Activated naive CD4-positive, alpha-beta T cell treated with anti-CD3 and anti-CD28 coated beads, Interleukin-2, amount 50 U/mL, for 24 hours (primary cell): Measurements from ENCODE around the gene SYCP3.

Experiments used
- H3K27ac Mint-ChIP-seq: one replicate; pipeline ENCODE4 v1.8.0; 2021; ENCODE audit warnings: mild to moderate bottlenecking, mixed read lengths
- H3K27me3 Mint-ChIP-seq: one replicate; pipeline ENCODE4 v1.8.0; 2021; ENCODE audit warnings: mixed read lengths
- H3K36me3 Mint-ChIP-seq: one replicate; pipeline ENCODE4 v1.8.0; 2021; ENCODE audit warnings: mixed read lengths
- H3K4me1 Mint-ChIP-seq: one replicate; pipeline ENCODE4 v1.8.0; 2021; ENCODE audit warnings: mixed read lengths
- H3K4me3 Mint-ChIP-seq: one replicate; pipeline ENCODE4 v1.8.0; 2021; ENCODE audit warnings: mild to moderate bottlenecking, mixed read lengths
- H3K9me3 Mint-ChIP-seq: one replicate; pipeline ENCODE4 v1.8.0; 2021; ENCODE audit warnings: mixed read lengths

SYCP3 gene

GRCh38 chr12:101738920-101739665 lies at the start of gene SYCP3:
Gene SYCP3, minus strand, starts transcription at chr12:101739462. Its CDS starts 1,527 bp downstream, at chr12:101737935.
- no peaks in the 10 kb centered on the region for H3K27me3 Mint-ChIP-seq
- H3K4me3 Mint-ChIP-seq = no peak within 1 kb of the TSS
- peaks cover 4% of the 10 kb centered on the region for H3K36me3 Mint-ChIP-seq
- H3K4me1 Mint-ChIP-seq = no peaks in the 10 kb centered on the region
- H3K27ac Mint-ChIP-seq = no peak within 1 kb of the TSS
- H3K9me3 Mint-ChIP-seq = no peaks in the 10 kb centered on the region

GRCh38 chr12:101785671-101786070 lies 46.4 kb upstream of the SYCP3 start:
- H3K36me3 Mint-ChIP-seq = peaks cover 21% of the 10 kb centered on the region

GRCh38 chr12:101784376-101784775 lies 45.1 kb upstream of the SYCP3 start:
- H3K4me1 Mint-ChIP-seq = no peaks in the 10 kb centered on the region

More at GRCh38 chr12:101785671-101786070, 46.4 kb upstream of the SYCP3 start:
- H3K4me1 Mint-ChIP-seq = no peaks in the 10 kb centered on the region
- no peak overlapping the region for H3K27ac Mint-ChIP-seq
- no peak overlapping the region for H3K4me3 Mint-ChIP-seq
- H3K9me3 Mint-ChIP-seq = no peaks in the 10 kb centered on the region
- no peaks in the 10 kb centered on the region for H3K27me3 Mint-ChIP-seq

GRCh38 chr12:101783838-101784237 lies 44.6 kb upstream of the SYCP3 start:
- H3K27ac Mint-ChIP-seq = peak overlapping the region; percentile 32

More at GRCh38 chr12:101784376-101784775, 45.1 kb upstream of the SYCP3 start:
- Mint-ChIP-seq H3K4me3 (no peak overlapping the region), H3K27me3 (no peaks in the 10 kb centered on the region), H3K27ac (peak overlapping the region; percentile 19), H3K36me3 (peaks cover 14% of the 10 kb centered on the region), H3K9me3 (no peaks in the 10 kb centered on the region)

GRCh38 chr12:101783150-101783549 lies 43.9 kb upstream of the SYCP3 start:
- Mint-ChIP-seq H3K9me3 (no peaks in the 10 kb centered on the region), H3K36me3 (peaks cover 13% of the 10 kb centered on the region), H3K4me3 (no peak overlapping the region), H3K27ac (no peak overlapping the region), H3K27me3 (no peaks in the 10 kb centered on the region), H3K4me1 (no peaks in the 10 kb centered on the region)

More at GRCh38 chr12:101783838-101784237, 44.6 kb upstream of the SYCP3 start:
- no peaks in the 10 kb centered on the region for H3K9me3 Mint-ChIP-seq
- H3K36me3 Mint-ChIP-seq = peaks cover 13% of the 10 kb centered on the region
- no peaks in the 10 kb centered on the region for H3K4me1 Mint-ChIP-seq
- no peak overlapping the region for H3K4me3 Mint-ChIP-seq
- no peaks in the 10 kb centered on the region for H3K27me3 Mint-ChIP-seq

GRCh38 chr12:101782273-101782731 lies 43.0 kb upstream of the SYCP3 start:
- Mint-ChIP-seq H3K9me3 (no peaks in the 10 kb centered on the region), H3K4me3 (no peak overlapping the region), H3K4me1 (no peaks in the 10 kb centered on the region), H3K27me3 (no peaks in the 10 kb centered on the region), H3K36me3 (peaks cover 11% of the 10 kb centered on the region), H3K27ac (peak overlapping the region; percentile 10)

- no peaks in the 10 kb centered on the region for H3K4me1 Mint-ChIP-seq
Observed at GRCh38 chr12:101781834-101782233, 42.6 kb upstream of the SYCP3 start.

GRCh38 chr12:101780599-101780998 lies 41.3 kb upstream of the SYCP3 start:
- Mint-ChIP-seq H3K9me3 (no peaks in the 10 kb centered on the region), H3K4me3 (no peak overlapping the region), H3K27ac (peak overlapping the region; percentile 56), H3K4me1 (no peaks in the 10 kb centered on the region), H3K36me3 (peaks cover 7% of the 10 kb centered on the region), H3K27me3 (no peaks in the 10 kb centered on the region)

More at GRCh38 chr12:101781834-101782233, 42.6 kb upstream of the SYCP3 start:
- Mint-ChIP-seq H3K27me3 (no peaks in the 10 kb centered on the region), H3K27ac (no peak overlapping the region), H3K4me3 (no peak overlapping the region), H3K9me3 (no peaks in the 10 kb centered on the region), H3K36me3 (peaks cover 8% of the 10 kb centered on the region)

GRCh38 chr12:101779626-101780025 lies 40.4 kb upstream of the SYCP3 start:
- Mint-ChIP-seq H3K4me1 (no peaks in the 10 kb centered on the region), H3K4me3 (no peak overlapping the region), H3K27ac (no peak overlapping the region), H3K36me3 (peaks cover 5% of the 10 kb centered on the region), H3K27me3 (no peaks in the 10 kb centered on the region), H3K9me3 (no peaks in the 10 kb centered on the region)

- Mint-ChIP-seq H3K36me3 (peaks cover 2% of the 10 kb centered on the region), H3K4me1 (no peaks in the 10 kb centered on the region), H3K4me3 (no peak overlapping the region), H3K9me3 (no peaks in the 10 kb centered on the region), H3K27ac (no peak overlapping the region), H3K27me3 (no peaks in the 10 kb centered on the region)
Observed at GRCh38 chr12:101779200-101779599, 39.9 kb upstream of the SYCP3 start.

- Mint-ChIP-seq H3K27me3 (no peaks in the 10 kb centered on the region), H3K4me1 (peaks cover 7% of the 10 kb centered on the region), H3K27ac (no peak overlapping the region), H3K36me3 (peaks cover 3% of the 10 kb centered on the region), H3K4me3 (no peak overlapping the region), H3K9me3 (no peaks in the 10 kb centered on the region)
Observed at GRCh38 chr12:101777978-101778377, 38.7 kb upstream of the SYCP3 start.

GRCh38 chr12:101777485-101777884 lies 38.2 kb upstream of the SYCP3 start:
- H3K27me3 Mint-ChIP-seq = no peaks in the 10 kb centered on the region
- peak overlapping the region; percentile 71 for H3K27ac Mint-ChIP-seq
- no peak overlapping the region for H3K4me3 Mint-ChIP-seq
- peaks cover 3% of the 10 kb centered on the region for H3K36me3 Mint-ChIP-seq
- H3K4me1 Mint-ChIP-seq = peaks cover 7% of the 10 kb centered on the region
- no peaks in the 10 kb centered on the region for H3K9me3 Mint-ChIP-seq

- H3K27ac Mint-ChIP-seq = peak overlapping the region; percentile 53
- H3K36me3 Mint-ChIP-seq = peaks cover 3% of the 10 kb centered on the region
- no peaks in the 10 kb centered on the region for H3K9me3 Mint-ChIP-seq
- H3K27me3 Mint-ChIP-seq = no peaks in the 10 kb centered on the region
- no peak overlapping the region for H3K4me3 Mint-ChIP-seq
- H3K4me1 Mint-ChIP-seq = peaks cover 7% of the 10 kb centered on the region
Observed at GRCh38 chr12:101775816-101776215, 36.6 kb upstream of the SYCP3 start.

- peak overlapping the region; percentile 56 for H3K27ac Mint-ChIP-seq
- peaks cover 7% of the 10 kb centered on the region for H3K4me1 Mint-ChIP-seq
- H3K4me3 Mint-ChIP-seq = no peak overlapping the region
- no peaks in the 10 kb centered on the region for H3K27me3 Mint-ChIP-seq
- peaks cover 6% of the 10 kb centered on the region for H3K36me3 Mint-ChIP-seq
- H3K9me3 Mint-ChIP-seq = no peaks in the 10 kb centered on the region
Observed at GRCh38 chr12:101773650-101774162, 34.4 kb upstream of the SYCP3 start.

- peak overlapping the region; percentile 8 for H3K27ac Mint-ChIP-seq
- H3K36me3 Mint-ChIP-seq = peaks cover 6% of the 10 kb centered on the region
- H3K27me3 Mint-ChIP-seq = no peaks in the 10 kb centered on the region
- peaks cover 7% of the 10 kb centered on the region for H3K4me1 Mint-ChIP-seq
- no peak overlapping the region for H3K4me3 Mint-ChIP-seq
- no peaks in the 10 kb centered on the region for H3K9me3 Mint-ChIP-seq
Observed at GRCh38 chr12:101772012-101772775, 32.9 kb upstream of the SYCP3 start.

- Mint-ChIP-seq H3K4me1 (peaks cover 7% of the 10 kb centered on the region), H3K27me3 (no peaks in the 10 kb centered on the region), H3K27ac (no peak overlapping the region), H3K4me3 (no peak overlapping the region), H3K9me3 (no peaks in the 10 kb centered on the region), H3K36me3 (peaks cover 6% of the 10 kb centered on the region)
Observed at GRCh38 chr12:101769865-101770264, 30.6 kb upstream of the SYCP3 start.
